Smooth muscle cell (in vitro differentiated cells): ENCODE data around the gene CAMK2G. TPM values are rescaled to one million over a fixed set of nuclear protein-coding genes. Genes with fewer than 3 reads are reported as not detected.

Experiments
- DNase-seq: peaks from one replicate; lab custom pipeline; 2025; ENCODE audit not compliant: unreplicated experiment; lab: John Stamatoyannopoulos, UW
- H2AFZ ChIP-seq: fragments of 200-600 bp; sonication (generic); 2 replicates; pipeline ENCODE4 v1.6.0; 2016; ENCODE audit warnings: antibody characterized with exemption, low read depth, mild to moderate bottlenecking
- H3F3A ChIP-seq: fragments of 200-600 bp; sonication (generic); 2 replicates; pipeline ENCODE4 v1.6.0; 2017; ENCODE audit warnings: antibody characterized with exemption, low read depth
- H3K27ac ChIP-seq: fragments of 200-600 bp; sonication (generic); 2 replicates; pipeline ENCODE4 v1.5.1; 2016; ENCODE audit warnings: low read depth, mild to moderate bottlenecking
- H3K27me3 ChIP-seq: fragments of 200-600 bp; sonication (generic); 2 replicates; pipeline ENCODE4 v1.6.1; 2016; ENCODE audit warnings: low read depth, mild to moderate bottlenecking
- H3K36me3 ChIP-seq: fragments of 200-600 bp; sonication (generic); 2 replicates; pipeline ENCODE4 v1.5.1; 2016; ENCODE audit warnings: low read depth
- H3K4me1 ChIP-seq: fragments of 200-600 bp; sonication (generic); 2 replicates; pipeline ENCODE4 v1.5.1; 2016; ENCODE audit warnings: low read depth
- H3K4me2 ChIP-seq: fragments of 200-600 bp; sonication (generic); 2 replicates; pipeline ENCODE4 v1.6.0; 2016; ENCODE audit warnings: mild to moderate bottlenecking
- H3K4me3 ChIP-seq: fragments of 200-600 bp; sonication (generic); 2 replicates; pipeline ENCODE4 v1.5.1; 2016; ENCODE audit warnings: mild to moderate bottlenecking
- H3K79me2 ChIP-seq: fragments of 200-600 bp; sonication (generic); 2 replicates; pipeline ENCODE4 v1.6.0; 2016; ENCODE audit warnings: low read depth, mild to moderate bottlenecking
- H3K9ac ChIP-seq: fragments of 200-600 bp; sonication (generic); 2 replicates; pipeline ENCODE4 v1.6.0; 2016; ENCODE audit warnings: low read depth
- H3K9me3 ChIP-seq: fragments of 200-600 bp; sonication (generic); replicated peaks from 2 replicates; pipeline ENCODE4 v1.5.1; 2016; ENCODE audit warnings: low read depth
- H4K20me1 ChIP-seq: fragments of 200-600 bp; sonication (generic); 2 replicates; pipeline ENCODE4 v1.6.0; 2016; ENCODE audit warnings: low read depth
- CTCF ChIP-seq: fragments of 200-600 bp; sonication (generic); IDR thresholded peaks from 2 replicates; pipeline ENCODE4 v1.5.1; 2017; ENCODE audit warnings: borderline replicate concordance, mild to moderate bottlenecking, antibody characterized with exemption; ENCODE audit not compliant: insufficient read depth, poor library complexity, severe bottlenecking
- WGBS: methylation state at CpG from one replicate; pipeline ENCODE4 v1.1.7; 2016; ENCODE audit warnings: low lambda C conversion rate; 5-methylcytosine and 5-hydroxymethylcytosine counted together
- polyA plus RNA-seq: library from polyadenylated mRNA; unstranded; fragments of >200 nt; fragmentation: Nextera tagmentation; extraction: Ambion mirVana; gene quantifications from 2 replicates; pipeline ENCODE4 v1.2.1, GENCODE V29; 2016
- total RNA-seq: library from RNA; depleted of rRNA; stranded (reverse); fragments of >200 nt; gene quantifications from 2 replicates; pipeline ENCODE4 v1.2.3, GENCODE V29; 2014

Gene CAMK2G
- total and polyA plus RNA-seq, 2 experiments from 2014 or later = 2.2 to 10.8 TPM

- WGBS = 95% methylated on average over 5 of the region's 5 CpGs
- Histone ChIP-seq H2AFZ (no peak overlapping the region), H3K36me3 (peaks cover 9% of the 10 kb centered on the region), H3K4me1 (peaks cover 17% of the 10 kb centered on the region), H3K4me2 (no peak overlapping the region), H3K79me2 (peaks cover 13% of the 10 kb centered on the region), H3K9me3 (no peaks in the 10 kb centered on the region), H3F3A (peaks cover 37% of the 10 kb centered on the region), H3K9ac (no peak overlapping the region), H3K27ac (no peak overlapping the region), H3K27me3 (no peaks in the 10 kb centered on the region), H4K20me1 (peaks cover 18% of the 10 kb centered on the region), H3K4me3 (no peak overlapping the region)
- TF ChIP-seq CTCF = no peak
- DNase-seq = no peak
Observed at GRCh38 chr10:73769396-73769795, 105.0 kb downstream of the CAMK2G start.

GRCh38 chr10:73768881-73769280 is 105.5 kb downstream of the CAMK2G start:
- Histone ChIP-seq H3K36me3 (peaks cover 9% of the 10 kb centered on the region), H3K27ac (no peak overlapping the region), H2AFZ (no peak overlapping the region), H3K79me2 (peaks cover 8% of the 10 kb centered on the region), H3K4me1 (peaks cover 12% of the 10 kb centered on the region), H3K9me3 (no peaks in the 10 kb centered on the region), H3K9ac (no peak overlapping the region), H3K27me3 (no peaks in the 10 kb centered on the region), H3K4me3 (no peak overlapping the region), H4K20me1 (peaks cover 13% of the 10 kb centered on the region), H3F3A (peaks cover 33% of the 10 kb centered on the region), H3K4me2 (no peak overlapping the region)
- 88% methylated on average over 11 of the region's 11 CpGs for WGBS
- no peak for TF ChIP-seq CTCF
- no peak for DNase-seq

- no peak overlapping the region for H3K9ac ChIP-seq
- no peak for TF ChIP-seq CTCF
- no peaks in the 10 kb centered on the region for H3K27me3 ChIP-seq
- H2AFZ ChIP-seq = no peak overlapping the region
- H3K27ac ChIP-seq = no peak overlapping the region
- H3K36me3 ChIP-seq = peaks cover 17% of the 10 kb centered on the region
- H3F3A ChIP-seq = peaks cover 8% of the 10 kb centered on the region
- no peaks in the 10 kb centered on the region for H3K9me3 ChIP-seq
- no peaks in the 10 kb centered on the region for H3K4me1 ChIP-seq
- no peak for DNase-seq
- H3K79me2 ChIP-seq = peaks cover 10% of the 10 kb centered on the region
- WGBS = 97% methylated on average over 6 of the region's 6 CpGs
- no peak overlapping the region for H3K4me3 ChIP-seq
- H4K20me1 ChIP-seq = peaks cover 38% of the 10 kb centered on the region
- no peak overlapping the region for H3K4me2 ChIP-seq
Observed at GRCh38 chr10:73765066-73765465, 109.3 kb downstream of the CAMK2G start.

- H3K79me2 ChIP-seq = peaks cover 11% of the 10 kb centered on the region
- no peak overlapping the region for H2AFZ ChIP-seq
- peak overlapping the region; percentile 70 for H3K27ac ChIP-seq
- no peak overlapping the region for H3K9ac ChIP-seq
- H3K4me3 ChIP-seq = no peak overlapping the region
- no peaks in the 10 kb centered on the region for H3K27me3 ChIP-seq
- H3K4me1 ChIP-seq = no peaks in the 10 kb centered on the region
- H4K20me1 ChIP-seq = peaks cover 55% of the 10 kb centered on the region
- 98% methylated on average over 2 of the region's 2 CpGs for WGBS
- peaks cover 8% of the 10 kb centered on the region for H3F3A ChIP-seq
- TF ChIP-seq CTCF = no peak
- DNase-seq = no peak
- no peaks in the 10 kb centered on the region for H3K9me3 ChIP-seq
- peaks cover 17% of the 10 kb centered on the region for H3K36me3 ChIP-seq
- H3K4me2 ChIP-seq = no peak overlapping the region
Observed at GRCh38 chr10:73763343-73763742, 111.0 kb downstream of the CAMK2G start.
